ENCODE data around the gene PSMD13. TPM values are rescaled to one million over a fixed set of nuclear protein-coding genes. Genes with fewer than 3 reads are reported as not detected.
"Not testable (repeated sequence)": the region's sequence is repeated elsewhere in the genome, so short reads cannot be mapped to it uniquely, and the experiment has no call there.

The PSMD13 gene
- total RNA-seq, 2 experiments from 2014 or later: 220 to 228 TPM

- ATAC-seq: no peak
- H3K9me3 Mint-ChIP-seq: no peaks in the 10 kb centered on the region
- intact Hi-C loops (cut with micrococcal nuclease): no loop called here
- no peaks in the 10 kb centered on the region for H3K27me3 Mint-ChIP-seq
- ChIA-PET CTCF (interaction anchor here (1.4 kb wide), 1 partner anchor 32 kb away, joined by 4 read pairs; no protein-coding TSS in a partner anchor), POLR2A (interaction anchor here (1.0 to 4.2 kb wide), 4 partner anchors 9 to 15 kb away, joined by 3 to 15 read pairs (median 4); partner anchors contain the start of genes BET1L and RIC8A)
- peaks cover 25% of the 10 kb centered on the region for H3K36me3 Mint-ChIP-seq (ENCODE audit: low read depth)
- no peak overlapping the region for H3K27ac Mint-ChIP-seq
- DNase-seq: no peak
- H3K4me1 Mint-ChIP-seq (ENCODE audit: low read depth): peaks cover 9% of the 10 kb centered on the region
- H3K4me3 Mint-ChIP-seq: no peak overlapping the region
- TF ChIP-seq CTCF (IDR thresholded peaks at IDR 0.05): no peak
Observed at GRCh38 chr11:218815-219593, 17.8 kb upstream of the PSMD13 start.

GRCh38 chr11:220641-221215, 16.0 kb upstream of the PSMD13 start:
- H3K27me3 Mint-ChIP-seq; H3K9me3 Mint-ChIP-seq; ATAC-seq; H3K4me3 Mint-ChIP-seq; H3K27ac Mint-ChIP-seq; intact Hi-C loops (cut with micrococcal nuclease); DNase-seq: not testable (repeated sequence)
- ChIA-PET POLR2A (interaction anchor here (1.4 kb wide), 1 partner anchor 9 kb away, joined by 7 read pairs; no protein-coding TSS in a partner anchor), CTCF (interaction anchor here (0.6 to 2.7 kb wide), 2 partner anchors 30 to 299 kb away, joined by 3 to 14 read pairs; no protein-coding TSS in a partner anchor)
- Mint-ChIP-seq H3K4me1 (ENCODE audit: low read depth) (peaks cover 13% of the 10 kb centered on the region), H3K36me3 (ENCODE audit: low read depth) (peaks cover 11% of the 10 kb centered on the region)

GRCh38 chr11:221539-221938, 15.2 kb upstream of the PSMD13 start:
- H3K4me1 Mint-ChIP-seq (ENCODE audit: low read depth): peaks cover 18% of the 10 kb centered on the region
- intact Hi-C loops (cut with micrococcal nuclease): no loop called here
- ATAC-seq: no peak
- H3K9me3 Mint-ChIP-seq: no peaks in the 10 kb centered on the region
- H3K4me3 Mint-ChIP-seq: no peak overlapping the region
- H3K27ac Mint-ChIP-seq: no peak overlapping the region
- peaks cover 8% of the 10 kb centered on the region for H3K36me3 Mint-ChIP-seq (ENCODE audit: low read depth)
- DNase-seq: no peak
- POLR2A ChIA-PET: interaction anchor here (1.4 to 2.2 kb wide), 2 partner anchors 8 kb away, joined by 7 to 9 read pairs; no protein-coding TSS in a partner anchor
- CTCF ChIA-PET: interaction anchor here (0.6 to 2.7 kb wide), 2 partner anchors 30 to 298 kb away, joined by 3 to 14 read pairs; no protein-coding TSS in a partner anchor
- no peak for TF ChIP-seq CTCF (IDR thresholded peaks at IDR 0.05)
- H3K27me3 Mint-ChIP-seq: no peaks in the 10 kb centered on the region

- intact Hi-C loops (cut with micrococcal nuclease): no loop called here
- CTCF ChIA-PET: interaction anchor here (2.7 kb wide), 1 partner anchor 29 kb away, joined by 14 read pairs; no protein-coding TSS in a partner anchor
- H3K9me3 Mint-ChIP-seq: no peaks in the 10 kb centered on the region
- POLR2A ChIA-PET: interaction anchor here (1.4 to 2.2 kb wide), 3 partner anchors 8 to 14 kb away, joined by 7 to 9 read pairs (median 8); partner anchors contain the start of genes PSMD13 and SIRT3
- TF ChIP-seq CTCF (IDR thresholded peaks at IDR 0.05): no peak
- H3K4me3 Mint-ChIP-seq: no peak overlapping the region
- DNase-seq: no peak
- H3K36me3 Mint-ChIP-seq (ENCODE audit: low read depth): peaks cover 8% of the 10 kb centered on the region
- H3K4me1 Mint-ChIP-seq (ENCODE audit: low read depth): peaks cover 17% of the 10 kb centered on the region
- no peak for ATAC-seq
- no peak overlapping the region for H3K27ac Mint-ChIP-seq
- no peaks in the 10 kb centered on the region for H3K27me3 Mint-ChIP-seq
Observed at GRCh38 chr11:221998-222789, 14.6 kb upstream of the PSMD13 start.
